ENCODE measurements around the gene EPHB6.

GRCh38 chr7:142894985-142895593 lies 40.2 kb downstream of the EPHB6 start:
- TF ChIP-seq CTCF (IDR thresholded peaks at IDR 0.05; ENCODE audit: low read length) = no peak
- TF ChIP-seq EZH2 (IDR thresholded peaks at IDR 0.05; ENCODE audit: borderline replicate concordance, low read length) = no peak

Data from OCI-LY1 (cell line).